PC-3 (cell line): ENCODE data around the gene EDNRB.

Experiments
- CTCF ChIP-seq: fragments of 300-600 bp; sonication (generic); conservative IDR thresholded peaks from 2 replicates; pipeline ENCODE4 v1.5.1; 2017; ENCODE audit warnings: antibody characterized with exemption, low read depth, mild to moderate bottlenecking, low read length
- EZH2 ChIP-seq: fragments of 300-600 bp; sonication (generic); IDR thresholded peaks from one replicate; pipeline ENCODE4 v1.6.1; 2017; ENCODE audit warnings: antibody characterized with exemption, mild to moderate bottlenecking, low read length; ENCODE audit not compliant: unreplicated experiment
- EZH2phosphoT487 ChIP-seq: fragments of 300-600 bp; sonication (generic); IDR thresholded peaks from 2 replicates; pipeline ENCODE4 v1.6.1; 2018; ENCODE audit warnings: mild to moderate bottlenecking, antibody characterized with exemption, low read length, borderline replicate concordance

GRCh38 chr13:77952276-77952675 is 33.6 kb upstream of the EDNRB start:
- TF ChIP-seq CTCF (no peak), EZH2phosphoT487 (no peak), EZH2 (no peak)
